ENCODE data around the gene RIPOR3. TPM values are rescaled to one million over a fixed set of nuclear protein-coding genes. Genes with fewer than 3 reads are reported as not detected.

Gene RIPOR3
- total and polyA plus RNA-seq, 5 experiments from 2014 or later, result 0.53 to 2.4 (median 0.98) TPM; not detected in 2

GRCh38 chr20:50537546-50538201 is 153.7 kb downstream of the RIPOR3 start:
- DNase-seq (no peak), ATAC-seq (no peak)
- Mint-ChIP-seq H3K27ac (peak overlapping the region in 8 of 10 donors; percentile 2 to 76 (median 56)), H3K4me3 (peak overlapping the region in 7 of 10 donors; percentile 1 to 43 (median 15)), H3K9me3 (no peaks in the 10 kb centered on the region), H3K4me1 (peaks cover 43 to 92% (median 81%) of the 10 kb centered on the region in 4 donors), H3K36me3 (peaks cover 0 to 30% (median 9%) of the 10 kb centered on the region in 3 donors), H3K27me3 (no peaks in the 10 kb centered on the region)
- POLR2A ChIA-PET, result interaction anchor here (0.6 kb wide), 1 partner anchor 391 kb away, joined by 3 read pairs; no protein-coding TSS in a partner anchor

- H3K27ac Mint-ChIP-seq, result peak overlapping the region in 2 of 10 donors; percentile 19 to 48
- no peaks in the 10 kb centered on the region for H3K9me3 Mint-ChIP-seq
- H3K36me3 Mint-ChIP-seq, result peaks cover 0 to 28% (median 9%) of the 10 kb centered on the region in 3 donors
- POLR2A ChIA-PET, result no interaction called here
- ATAC-seq, result no peak
- no peaks in the 10 kb centered on the region for H3K27me3 Mint-ChIP-seq
- no peak overlapping the region for H3K4me3 Mint-ChIP-seq
- H3K4me1 Mint-ChIP-seq, result peaks cover 40 to 92% (median 81%) of the 10 kb centered on the region in 4 donors
- no peak for DNase-seq
Measured at GRCh38 chr20:50536333-50536732, 155.0 kb downstream of the RIPOR3 start.

Small RNA genes lying within 50 kb of the gene (microRNA-seq; reads per million reads assigned to microRNA genes)
- gene MIR1302-5 (ENCODE audit: borderline microRNAs expressed) (not detected), gene MIR645 (ENCODE audit: borderline microRNAs expressed) (not detected)

Other genes starting within 250 kb of the RIPOR3 start
- gene PTPN1, start 181.2 kb downstream of the RIPOR3 start, total RNA-seq, result 10 to 100 TPM; 53.8 to 56.7 TPM
- gene PTPN1, start 181.2 kb downstream of the RIPOR3 start, polyA plus RNA-seq, result 10 to 100 TPM; 29.1 to 31.9 (median 29.4) TPM
- gene PARD6B, start 40.0 kb upstream of the RIPOR3 start, total RNA-seq, result 10 to 100 TPM in 1 of 2 experiments, 1 to 10 TPM in 1; 9.4 to 12.0 TPM
- 1 to 10 TPM in 2 of 3 donors, under 1 TPM in 1; 0.49 to 2.0 (median 1.4) TPM for gene PARD6B, start 40.0 kb upstream of the RIPOR3 start, polyA plus RNA-seq
- gene BCAS4, start 103.5 kb upstream of the RIPOR3 start, total RNA-seq, result 10 to 100 TPM; 77.4 to 89.9 TPM
- 10 to 100 TPM; 33.5 to 51.5 (median 39.9) TPM for gene BCAS4, start 103.5 kb upstream of the RIPOR3 start, polyA plus RNA-seq
- gene ADNP, start 239.9 kb upstream of the RIPOR3 start, total RNA-seq, result 10 to 100 TPM; 73.4 to 73.8 TPM
- gene ADNP, start 239.9 kb upstream of the RIPOR3 start, polyA plus RNA-seq, result 10 to 100 TPM in 1 of 3 donors, 1 to 10 TPM in 2; 6.3 to 10.9 (median 8.2) TPM